Measurements from ENCODE around the gene TEN1. TPM values are rescaled to one million over a fixed set of nuclear protein-coding genes. Genes with fewer than 3 reads are reported as not detected.

Gene TEN1
- total and polyA plus RNA-seq, 2 of the 4 experiments (the other 2 are of a cell fraction), result 14.7 to 17.9 TPM

DNA sequence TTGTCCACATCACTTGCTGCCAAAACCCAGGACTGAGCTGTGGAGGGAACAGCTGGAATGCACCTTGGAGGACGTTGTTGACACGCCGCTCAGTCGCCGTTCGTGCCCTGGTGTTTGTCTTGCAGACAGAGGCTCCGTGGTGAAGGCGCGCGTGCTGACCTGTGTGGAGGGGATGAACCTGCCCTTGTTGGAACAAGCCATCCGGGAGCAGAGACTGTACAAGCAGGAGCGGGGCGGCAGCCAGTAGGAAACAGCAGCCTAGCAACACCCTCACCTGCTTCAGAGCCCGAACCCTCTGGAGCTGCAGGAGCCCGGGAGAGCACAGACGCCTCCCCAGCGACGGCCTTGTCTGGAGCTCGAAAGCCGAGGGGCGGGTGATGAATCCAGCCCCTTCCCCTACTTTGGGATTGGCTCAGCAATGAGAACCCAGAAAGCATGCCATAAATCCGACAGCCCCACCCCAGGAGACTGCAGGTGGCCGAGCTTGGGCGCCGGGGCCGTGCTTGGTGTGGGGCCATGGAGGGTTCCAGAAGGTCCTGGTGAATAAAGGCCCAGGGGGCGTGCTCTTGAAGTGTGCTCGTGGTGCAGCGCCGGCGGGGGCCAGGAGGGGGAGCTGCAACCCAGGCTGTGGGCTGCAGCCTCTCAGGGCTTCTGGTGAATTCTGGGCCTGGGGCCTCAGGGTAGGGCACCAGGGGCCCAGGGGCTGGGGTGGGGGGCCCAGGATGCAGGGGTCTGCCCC is 21.1 kb downstream of the TEN1 start:
- Histone ChIP-seq H3K18ac (ENCODE audit: low read depth, low read length) (no peak overlapping the region), H3K23ac (ENCODE audit: low read depth, low read length) (no peak overlapping the region), H4K91ac (ENCODE audit: insufficient read depth, low read depth, low read length) (no peak overlapping the region), H2AFZ (replicated peaks; ENCODE audit: low read length, poor library complexity) (no peak overlapping the region), H4K20me1 (ENCODE audit: insufficient read depth, low read length) (no peaks in the 10 kb centered on the region), H2BK120ac (ENCODE audit: low read depth, low read length) (no peak overlapping the region), H2BK20ac (ENCODE audit: low read depth, low read length) (no peak overlapping the region), H3K14ac (replicated peaks; ENCODE audit: low read depth, low read length) (no peak overlapping the region), H4K8ac (ENCODE audit: low read depth in 2 of 2, low read length in 2 of 2) (no peak overlapping the region), H3K4me1 (ENCODE audit: control insufficient read depth, insufficient read depth, low read length) (peaks cover 11% of the 10 kb centered on the region), H3K9ac (ENCODE audit: low read depth, low read length) (no peak overlapping the region), H3K27ac (ENCODE audit: insufficient read depth, low read length) (no peak overlapping the region), H3K56ac (ENCODE audit: extremely low read depth, insufficient read depth, low read length) (no peak overlapping the region), H3K4me2 (ENCODE audit: low read depth, low read length) (no peak overlapping the region), H2AK5ac (ENCODE audit: low read depth, low read length) (no peak overlapping the region), H4K5ac (ENCODE audit: low read depth, low read length) (no peak overlapping the region), H3K27me3 (ENCODE audit: control insufficient read depth, insufficient read depth, low read length) (no peaks in the 10 kb centered on the region), H2BK5ac (ENCODE audit: low read depth, low read length, poor library complexity, severe bottlenecking) (no peak overlapping the region), H3K9me1 (ENCODE audit: insufficient read depth, low read length) (peaks cover 7% of the 10 kb centered on the region; the same call in 1 of the 2 replicates), H2BK15ac (ENCODE audit: low read depth, low read length) (no peak overlapping the region), H3K79me1 (ENCODE audit: low read depth in 1 of 2, low read length in 2 of 2) (peaks cover 0 to 7% of the 10 kb centered on the region in 2 experiments; a peak in 1 of 4 replicates), H3K4ac (ENCODE audit: low read depth, low read length) (no peak overlapping the region), H3K4me3 (ENCODE audit: insufficient read depth, low read depth, low read length) (no peak overlapping the region), H3K9me3 (ENCODE audit: control insufficient read depth, insufficient read depth, low read length) (no peaks in the 10 kb centered on the region), H3K36me3 (ENCODE audit: control insufficient read depth, insufficient read depth, low read length) (peaks cover 7% of the 10 kb centered on the region; the same call in 1 of the 2 replicates), H2AK9ac (replicated peaks; ENCODE audit: low read depth, low read length, poor library complexity) (no peak overlapping the region)
- intact Hi-C loops (cut with micrococcal nuclease), result no loop called here
- POLR2A ChIA-PET (ENCODE audit: unreplicated experiment), result no interaction called here
- peak; percentile 16 for DNase-seq
- no peak for TF ChIP-seq FOS (IDR thresholded peaks at IDR 0.05; ENCODE audit: low read depth, low read length)
- no peak for TF ChIP-seq MAFK (IDR thresholded peaks at IDR 0.05; ENCODE audit: low read depth, low read length)
- peak; percentile 65 for TF ChIP-seq RAD21 (IDR thresholded peaks at IDR 0.05; ENCODE audit: low read length)
- TF ChIP-seq, protein P1, sequence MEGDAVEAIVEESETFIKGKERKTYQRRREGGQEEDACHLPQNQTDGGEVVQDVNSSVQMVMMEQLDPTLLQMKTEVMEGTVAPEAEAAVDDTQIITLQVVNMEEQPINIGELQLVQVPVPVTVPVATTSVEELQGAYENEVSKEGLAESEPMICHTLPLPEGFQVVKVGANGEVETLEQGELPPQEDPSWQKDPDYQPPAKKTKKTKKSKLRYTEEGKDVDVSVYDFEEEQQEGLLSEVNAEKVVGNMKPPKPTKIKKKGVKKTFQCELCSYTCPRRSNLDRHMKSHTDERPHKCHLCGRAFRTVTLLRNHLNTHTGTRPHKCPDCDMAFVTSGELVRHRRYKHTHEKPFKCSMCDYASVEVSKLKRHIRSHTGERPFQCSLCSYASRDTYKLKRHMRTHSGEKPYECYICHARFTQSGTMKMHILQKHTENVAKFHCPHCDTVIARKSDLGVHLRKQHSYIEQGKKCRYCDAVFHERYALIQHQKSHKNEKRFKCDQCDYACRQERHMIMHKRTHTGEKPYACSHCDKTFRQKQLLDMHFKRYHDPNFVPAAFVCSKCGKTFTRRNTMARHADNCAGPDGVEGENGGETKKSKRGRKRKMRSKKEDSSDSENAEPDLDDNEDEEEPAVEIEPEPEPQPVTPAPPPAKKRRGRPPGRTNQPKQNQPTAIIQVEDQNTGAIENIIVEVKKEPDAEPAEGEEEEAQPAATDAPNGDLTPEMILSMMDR (conservative IDR thresholded peaks at IDR 0.05; ENCODE audit: low read depth, low read length), result peak; percentile 66
- no peak for TF ChIP-seq CEBPB (IDR thresholded peaks at IDR 0.05; ENCODE audit: low read depth, low read length)
- TF ChIP-seq, protein P2, sequence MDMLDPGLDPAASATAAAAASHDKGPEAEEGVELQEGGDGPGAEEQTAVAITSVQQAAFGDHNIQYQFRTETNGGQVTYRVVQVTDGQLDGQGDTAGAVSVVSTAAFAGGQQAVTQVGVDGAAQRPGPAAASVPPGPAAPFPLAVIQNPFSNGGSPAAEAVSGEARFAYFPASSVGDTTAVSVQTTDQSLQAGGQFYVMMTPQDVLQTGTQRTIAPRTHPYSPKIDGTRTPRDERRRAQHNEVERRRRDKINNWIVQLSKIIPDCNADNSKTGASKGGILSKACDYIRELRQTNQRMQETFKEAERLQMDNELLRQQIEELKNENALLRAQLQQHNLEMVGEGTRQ (IDR thresholded peaks at IDR 0.05; ENCODE audit: low read depth, low read length), result no peak
- TF ChIP-seq RCOR1 (IDR thresholded peaks at IDR 0.05; ENCODE audit: insufficient replicate concordance, low read length), result no peak
- TF ChIP-seq CHD1 (IDR thresholded peaks at IDR 0.05; ENCODE audit: low read depth, low read length), result no peak
- TF ChIP-seq SMC3 (IDR thresholded peaks at IDR 0.05; ENCODE audit: low read depth, low read length), result peak; percentile 41; the same call in 1 of the 2 replicates
- dilution Hi-C loops (cut with HindIII; ENCODE audit: low sequenced_read_pairs, unreplicated experiment), result no loop called here
- in situ Hi-C loops (cut with MboI; ENCODE audit: low sequenced_read_pairs), result no loop called here
- 81% methylated on average over 5 of the region's 31 CpGs; no CpG with 5 or more reads in 1 of the 2 experiments for WGBS, 2 experiments (ENCODE audit: extremely low coverage in 2 of 2, insufficient read length in 1 of 2)
- CTCF ChIA-PET, result interaction anchor here (0.6 to 1.3 kb wide), 2 partner anchors 95 to 394 kb away, joined by 4 read pairs; no protein-coding TSS in a partner anchor
- ATAC-seq (ENCODE audit: low read depth), result peak; percentile 72
- no TSS peak for BruUV-seq (replicated peaks)
